ENCODE measurements around the gene TEKT5. TPM values are rescaled to one million over a fixed set of nuclear protein-coding genes. Genes with fewer than 3 reads are reported as not detected.

The TEKT5 gene
- total and polyA plus RNA-seq, 2 donors (not counting 1 experiment from before 2014, with no cell fraction given) = 0.06 TPM; not detected in 1

GRCh38 chr16:10647721-10648296, 46.9 kb downstream of the TEKT5 start:
- no peak overlapping the region for H3K9ac ChIP-seq (ENCODE audit: insufficient read depth, low read length)
- no peak overlapping the region for H3K4me3 ChIP-seq (replicated peaks in 1 of 4; ENCODE audit: control extremely low read depth in 1 of 4, insufficient read depth in 1 of 4, low read depth in 3 of 4, low read length in 4 of 4)
- no peak overlapping the region for H3K27ac ChIP-seq (ENCODE audit: insufficient read depth, low read length)
- H3K9me3 ChIP-seq (ENCODE audit: control insufficient read depth, insufficient read depth, low read depth, low read length) = no peaks in the 10 kb centered on the region
- H3K4me1 ChIP-seq (ENCODE audit: control insufficient read depth, extremely low read depth, insufficient read depth, low read length) = no peaks in the 10 kb centered on the region
- no peaks in the 10 kb centered on the region for H4K20me1 ChIP-seq (ENCODE audit: control insufficient read depth, extremely low read depth, insufficient read depth, low read length)
- no peaks in the 10 kb centered on the region for H3K27me3 ChIP-seq (ENCODE audit: control insufficient read depth, insufficient read depth, low read length)
- no peaks in the 10 kb centered on the region for H3K36me3 ChIP-seq (ENCODE audit: control insufficient read depth, insufficient read depth, low read length)
- no peak overlapping the region for H2AFZ ChIP-seq (ENCODE audit: low read length)
- TF ChIP-seq CTCF (conservative IDR thresholded peaks at IDR 0.05 in 1 of 2, IDR thresholded peaks at IDR 0.05 in 1 of 2; ENCODE audit: low read depth in 1 of 2, low read length in 2 of 2) (no peak), EZH2 (IDR thresholded peaks at IDR 0.05; ENCODE audit: low read length, missing control alignments) (no peak)
- no peak overlapping the region for H3K4me2 ChIP-seq (ENCODE audit: extremely low read depth, insufficient read depth, low read length)
- peak in 1 of 2 donors; percentile 16 for DNase-seq (ENCODE audit: low read depth in 2 of 2)
- no peaks in the 10 kb centered on the region for H3K79me2 ChIP-seq (ENCODE audit: control insufficient read depth, insufficient read depth, low read length)

- Histone ChIP-seq H3K4me1 (ENCODE audit: control insufficient read depth, extremely low read depth, insufficient read depth, low read length) (no peaks in the 10 kb centered on the region), H3K9me3 (ENCODE audit: control insufficient read depth, insufficient read depth, low read depth, low read length) (no peaks in the 10 kb centered on the region), H3K4me2 (ENCODE audit: extremely low read depth, insufficient read depth, low read length) (no peak overlapping the region), H4K20me1 (ENCODE audit: control insufficient read depth, extremely low read depth, insufficient read depth, low read length) (no peaks in the 10 kb centered on the region), H3K4me3 (replicated peaks in 1 of 4; ENCODE audit: control extremely low read depth in 1 of 4, insufficient read depth in 1 of 4, low read depth in 3 of 4, low read length in 4 of 4) (no peak overlapping the region), H3K9ac (ENCODE audit: insufficient read depth, low read length) (no peak overlapping the region), H2AFZ (ENCODE audit: low read length) (no peak overlapping the region), H3K36me3 (ENCODE audit: control insufficient read depth, insufficient read depth, low read length) (no peaks in the 10 kb centered on the region), H3K79me2 (ENCODE audit: control insufficient read depth, insufficient read depth, low read length) (no peaks in the 10 kb centered on the region), H3K27ac (ENCODE audit: insufficient read depth, low read length) (no peak overlapping the region), H3K27me3 (ENCODE audit: control insufficient read depth, insufficient read depth, low read length) (no peaks in the 10 kb centered on the region)
- no peak for DNase-seq (ENCODE audit: low read depth in 2 of 2)
- no peak for TF ChIP-seq CTCF (conservative IDR thresholded peaks at IDR 0.05 in 1 of 2, IDR thresholded peaks at IDR 0.05 in 1 of 2; ENCODE audit: low read depth in 1 of 2, low read length in 2 of 2)
- TF ChIP-seq EZH2 (IDR thresholded peaks at IDR 0.05; ENCODE audit: low read length, missing control alignments) = no peak
These were observed 47.4 kb downstream of the TEKT5 start for GRCh38 chr16:10647264-10647720.

DNA sequence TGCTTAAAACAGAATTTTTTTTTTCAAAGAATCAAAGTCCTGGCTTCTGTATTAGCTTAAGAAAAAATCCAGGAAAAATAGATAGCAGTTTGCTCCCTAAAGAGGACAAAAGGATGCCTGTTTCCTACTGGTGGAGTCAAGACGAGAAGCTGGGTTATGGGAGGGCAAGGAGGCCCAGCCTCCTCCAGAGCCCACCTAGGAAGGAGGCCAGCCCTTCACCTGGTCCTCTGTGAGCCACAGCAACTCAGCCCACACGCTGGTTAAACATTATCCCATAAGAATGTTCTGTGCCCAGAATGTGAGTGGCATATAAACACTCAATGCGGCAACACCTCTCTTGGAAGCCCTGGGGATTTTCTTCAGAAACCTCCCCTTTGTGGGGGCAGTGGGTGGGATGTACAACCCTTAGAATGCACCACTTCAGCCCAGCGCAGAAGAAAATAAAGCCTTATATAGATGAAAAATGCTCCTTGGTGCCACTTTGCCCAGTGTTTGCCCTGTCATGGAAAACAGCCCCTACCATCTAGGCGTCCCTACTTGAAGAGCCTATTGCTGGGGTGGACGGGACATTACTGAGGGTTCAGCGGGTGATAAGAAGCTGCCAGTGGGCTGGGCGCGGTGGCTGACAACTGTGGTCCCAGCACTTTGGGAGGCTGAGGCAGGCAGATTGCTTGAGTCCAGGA, 48.0 kb downstream of the TEKT5 start:
- TF ChIP-seq CTCF (conservative IDR thresholded peaks at IDR 0.05 in 1 of 2, IDR thresholded peaks at IDR 0.05 in 1 of 2; ENCODE audit: low read depth in 1 of 2, low read length in 2 of 2) (no peak), EZH2 (IDR thresholded peaks at IDR 0.05; ENCODE audit: low read length, missing control alignments) (no peak)
- no peak overlapping the region for H3K4me2 ChIP-seq (ENCODE audit: extremely low read depth, insufficient read depth, low read length)
- no peaks in the 10 kb centered on the region for H3K27me3 ChIP-seq (ENCODE audit: control insufficient read depth, insufficient read depth, low read length)
- H3K9me3 ChIP-seq (ENCODE audit: control insufficient read depth, insufficient read depth, low read depth, low read length) = no peaks in the 10 kb centered on the region
- no peak overlapping the region for H3K27ac ChIP-seq (ENCODE audit: insufficient read depth, low read length)
- H3K36me3 ChIP-seq (ENCODE audit: control insufficient read depth, insufficient read depth, low read length) = no peaks in the 10 kb centered on the region
- no peaks in the 10 kb centered on the region for H3K79me2 ChIP-seq (ENCODE audit: control insufficient read depth, insufficient read depth, low read length)
- no peak overlapping the region for H3K4me3 ChIP-seq (replicated peaks in 1 of 4; ENCODE audit: control extremely low read depth in 1 of 4, insufficient read depth in 1 of 4, low read depth in 3 of 4, low read length in 4 of 4)
- H4K20me1 ChIP-seq (ENCODE audit: control insufficient read depth, extremely low read depth, insufficient read depth, low read length) = no peaks in the 10 kb centered on the region
- no peak for DNase-seq (ENCODE audit: low read depth in 2 of 2)
- H3K9ac ChIP-seq (ENCODE audit: insufficient read depth, low read length) = no peak overlapping the region
- no peaks in the 10 kb centered on the region for H3K4me1 ChIP-seq (ENCODE audit: control insufficient read depth, extremely low read depth, insufficient read depth, low read length)
- H2AFZ ChIP-seq (ENCODE audit: low read length) = no peak overlapping the region

All from fibroblast of lung (primary cell).